GM12878 (cell line): ENCODE data around the gene EPB41. TPM values are rescaled to one million over a fixed set of nuclear protein-coding genes. Genes with fewer than 3 reads are reported as not detected.

Experiments
- ATAC-seq: fragments of 200-7000 bp; cut with Tn5 transposase; 3 replicates; pipeline ENCODE4 v1.9.1; 2020; ENCODE audit warnings: mild to moderate bottlenecking, moderate library complexity
- BruUV-seq: library from RNA; stranded (reverse); fragments of 400-500 nt; replicated peaks from 2 replicates; lab custom pipeline; 2021; lab: Mats Ljungman, UMichigan
- CTCF ChIA-PET: fragments of 300-600 bp; sonication (Branson Sonifier 250); formaldehyde crosslinking; extraction: SDS; loops from one replicate; lab custom pipeline; 2021; ENCODE audit warnings: inconsistent platforms; lab: Yijun Ruan, JAX
- POLR2A ChIA-PET: fragments of 350-600 bp; formaldehyde crosslinking; extraction: SDS; loops from one replicate; lab custom pipeline; 2021; ENCODE audit warnings: inconsistent platforms; lab: Charles Lee
- RAD21 ChIA-PET: fragments of 300-600 bp; sonication (Branson Sonifier 250); formaldehyde crosslinking; loops from one replicate; lab custom pipeline; 2023; ENCODE audit warnings: antibody characterized with exemption; ENCODE audit not compliant: unreplicated experiment; lab: Charles Lee
- SMC1A ChIA-PET: fragments of 300-600 bp; sonication (Branson Sonifier 250); formaldehyde crosslinking; loops from one replicate; lab custom pipeline; 2023; ENCODE audit not compliant: unreplicated experiment, uncharacterized antibody; lab: Charles Lee
- DNase-seq: peaks from one replicate; pipeline ENCODE4 v3.0.0-alpha.2; 2011; ENCODE audit warnings: low read depth, low spot score
- FAIRE-seq: peaks from 3 replicates; lab custom pipeline; 2011; peaks lifted over from hg19 to GRCh38; lab: Jason Lieb, UNC
- H2AFZ ChIP-seq: 2 replicates; pipeline ENCODE4 v1.6.0; 2011; ENCODE audit warnings: low read depth, low read length, control low read depth; ENCODE audit not compliant: control insufficient read depth
- H3K27ac ChIP-seq: 2 replicates; pipeline ENCODE4 v1.5.1; 2011; ENCODE audit warnings: control low read depth; ENCODE audit not compliant: control insufficient read depth, insufficient read depth
- H3K27me3 ChIP-seq, 2 experiments: replicated peaks in 1 of 2; 2 replicates each; pipeline versions ENCODE4 v1.6.0 to v1.6.1; 2011; ENCODE audit warnings: low read length in 1 of 2; ENCODE audit not compliant: control insufficient read depth in 2 of 2, insufficient read depth in 2 of 2
- H3K36me3 ChIP-seq, 2 experiments: 2 replicates each; pipeline ENCODE4 v1.5.1; 2011; ENCODE audit warnings: low read length in 1 of 2; ENCODE audit not compliant: control insufficient read depth in 2 of 2, insufficient read depth in 2 of 2
- H3K4me1 ChIP-seq: 2 replicates; pipeline ENCODE4 v1.6.1; 2011; ENCODE audit warnings: mild to moderate bottlenecking, low read length, moderate library complexity, mixed read lengths; ENCODE audit not compliant: control insufficient read depth, insufficient read depth
- H3K4me2 ChIP-seq: 2 replicates; pipeline ENCODE4 v1.6.0; 2011; ENCODE audit warnings: control low read depth; ENCODE audit not compliant: control insufficient read depth, insufficient read depth
- H3K4me3 ChIP-seq: fragments of 200-600 bp; sonication (generic); 2 replicates; pipeline ENCODE4 v1.5.1; 2016
- H3K79me2 ChIP-seq: 2 replicates; pipeline ENCODE4 v1.6.0; 2011; ENCODE audit warnings: low read length; ENCODE audit not compliant: control insufficient read depth, insufficient read depth
- H3K9ac ChIP-seq: 2 replicates; pipeline ENCODE4 v1.8.0; 2011; ENCODE audit warnings: low read length, control low read depth, mixed read lengths; ENCODE audit not compliant: control insufficient read depth, insufficient read depth
- H3K9me3 ChIP-seq: replicated peaks from 3 replicates; pipeline ENCODE4 v1.5.1; 2011; ENCODE audit warnings: mild to moderate bottlenecking, low read length; ENCODE audit not compliant: control insufficient read depth, insufficient read depth
- H4K20me1 ChIP-seq: 2 replicates; pipeline ENCODE4 v1.6.0; 2011; ENCODE audit not compliant: control insufficient read depth, insufficient read depth
- CBFB ChIP-seq: IDR thresholded peaks from 2 replicates; pipeline ENCODE4 v1.6.1; 2016; ENCODE audit warnings: antibody characterized with exemption, low read depth
- EED ChIP-seq: sonication (generic); IDR thresholded peaks from 2 replicates; pipeline ENCODE4 v1.6.1; 2016; ENCODE audit warnings: antibody characterized with exemption, low read depth
- EP300 ChIP-seq, 2 experiments: fragments of 150-350 bp in 1 of 2; IDR thresholded peaks; 2 replicates each; pipeline ENCODE4 v1.6.1; 2011 to 2012; ENCODE audit warnings: low read depth in 2 of 2, low read length in 2 of 2, borderline replicate concordance in 1 of 2, improper control_type of control experiment in 1 of 2, inconsistent platforms in 1 of 2; ENCODE audit not compliant: control insufficient read depth in 1 of 2
- ESRRA ChIP-seq: IDR thresholded peaks from 2 replicates; pipeline ENCODE4 v1.6.1; 2012; ENCODE audit warnings: mild to moderate bottlenecking, low read length, improper control_type of control experiment
- ETV6 ChIP-seq, 2 experiments: fragments of 450-650 bp in 1 of 2; IDR thresholded peaks in 1 of 2; conservative IDR thresholded peaks in 1 of 2; 2 replicates each; pipeline ENCODE4 v1.6.1; 2014; ENCODE audit warnings: antibody characterized with exemption in 1 of 2, borderline replicate concordance in 1 of 2, low read depth in 1 of 2, mild to moderate bottlenecking in 1 of 2, moderate library complexity in 1 of 2
- JUND ChIP-seq: IDR thresholded peaks from 2 replicates; pipeline ENCODE4 v1.6.1; 2012; ENCODE audit warnings: low read depth, mild to moderate bottlenecking, low read length, improper control_type of control experiment, moderate library complexity
- KLF5 ChIP-seq: fragments of 450-650 bp; IDR thresholded peaks from 2 replicates; pipeline ENCODE4 v1.6.1; 2014; ENCODE audit warnings: mild to moderate bottlenecking; ENCODE audit not compliant: partially characterized antibody
- MYC ChIP-seq: IDR thresholded peaks from 2 replicates; pipeline ENCODE4 v1.6.1; 2011; ENCODE audit warnings: mild to moderate bottlenecking, low read length, moderate library complexity, inconsistent platforms; ENCODE audit not compliant: insufficient read depth, insufficient replicate concordance, insufficient read length, severe bottlenecking
- NRF1 ChIP-seq: conservative IDR thresholded peaks from 2 replicates; pipeline ENCODE4 v1.6.1; 2011; ENCODE audit warnings: mild to moderate bottlenecking, low read depth, low read length, improper control_type of control experiment
- SIN3A ChIP-seq: IDR thresholded peaks from 2 replicates; pipeline ENCODE4 v1.6.1; 2012; ENCODE audit warnings: low read depth, low read length, improper control_type of control experiment
- SREBF2 ChIP-seq: IDR thresholded peaks from 2 replicates; pipeline ENCODE4 v1.6.1; 2012; ENCODE audit warnings: mild to moderate bottlenecking, low read length
- TCF12 ChIP-seq: IDR thresholded peaks from 2 replicates; pipeline ENCODE4 v1.6.1; 2011; ENCODE audit warnings: low read depth, mild to moderate bottlenecking, low read length
- WGBS: methylation state at CpG from one replicate; pipeline ENCODE4 v1.1.6; 2016; ENCODE audit warnings: low lambda C conversion rate; ENCODE audit not compliant: insufficient replicate concordance, insufficient coverage; ENCODE audit errors: missing lambda C conversion rate; 5-methylcytosine and 5-hydroxymethylcytosine counted together
- in situ Hi-C: fragments of 300-500 bp; cut with MboI; formaldehyde crosslinking; loops from 9 replicates; pipeline ENCODE4 v1.14.3; 2018; ENCODE audit warnings: mixed read lengths
- intact Hi-C: fragments of 100-400 bp; cut with micrococcal nuclease; formaldehyde crosslinking; loops from one replicate; pipeline ENCODE4 v1.14.2; 2022; ENCODE audit not compliant: unreplicated experiment
- polyA plus RNA-seq, 11 experiments: library from polyadenylated mRNA; depleted of rRNA in 4 of 11; unstranded in 6 of 11; stranded (reverse) in 5 of 11; fragments of >200 nt; fragmentation: Nextera tagmentation in 4 of 11; fragmentation: Illumina TruSeq in 1 of 11; extraction: Ambion mirVana in 4 of 11; extraction: Trizol in 1 of 11; gene quantifications; 1 replicate in 1 of 11; 2 replicates in 10 of 11; pipeline versions ENCODE4 v1.2.1 to v1.2.3, GENCODE V29; 2011 to 2016; ENCODE audit warnings: inconsistent platforms in 2 of 11, missing spikeins in 2 of 11, low read depth in 1 of 11
- total RNA-seq, 4 experiments: library from RNA; depleted of rRNA in 3 of 4; stranded (reverse); fragments of >200 nt in 3 of 4; fragmentation: Illumina TruSeq in 1 of 4; extraction: Trizol in 1 of 4; gene quantifications; 2 replicates each; pipeline versions ENCODE4 v1.2.1 to v1.2.3, GENCODE V29; 2013 to 2021
- TF ChIP-seq, protein P1 (sequence below): IDR thresholded peaks from 2 replicates; pipeline ENCODE4 v1.6.1; 2012; ENCODE audit warnings: mild to moderate bottlenecking, low read depth, low read length
- TF ChIP-seq, protein P2 (sequence below): IDR thresholded peaks from 2 replicates; pipeline ENCODE4 v1.6.1; 2012; ENCODE audit warnings: low read depth, low read length, improper control_type of control experiment
- TF ChIP-seq, protein P3 (sequence below), 3 experiments: IDR thresholded peaks in 2 of 3; conservative IDR thresholded peaks in 1 of 3; 2 replicates each; pipeline ENCODE4 v1.5.1; 2011; ENCODE audit warnings: low read depth in 3 of 3, low read length in 3 of 3, mild to moderate bottlenecking in 3 of 3, control low read depth in 2 of 3, moderate library complexity in 2 of 3, inconsistent platforms in 1 of 3, mixed read lengths in 1 of 3; ENCODE audit not compliant: control insufficient read depth in 2 of 3, insufficient read depth in 1 of 3; ENCODE audit errors: extremely low read depth in 1 of 3

Gene EPB41
- total and polyA plus RNA-seq, 10 of the 15 experiments (the other 5 are each of a cell fraction or from before 2014, with no cell fraction given): 1.1 to 77.6 (median 58.8) TPM

DNA sequence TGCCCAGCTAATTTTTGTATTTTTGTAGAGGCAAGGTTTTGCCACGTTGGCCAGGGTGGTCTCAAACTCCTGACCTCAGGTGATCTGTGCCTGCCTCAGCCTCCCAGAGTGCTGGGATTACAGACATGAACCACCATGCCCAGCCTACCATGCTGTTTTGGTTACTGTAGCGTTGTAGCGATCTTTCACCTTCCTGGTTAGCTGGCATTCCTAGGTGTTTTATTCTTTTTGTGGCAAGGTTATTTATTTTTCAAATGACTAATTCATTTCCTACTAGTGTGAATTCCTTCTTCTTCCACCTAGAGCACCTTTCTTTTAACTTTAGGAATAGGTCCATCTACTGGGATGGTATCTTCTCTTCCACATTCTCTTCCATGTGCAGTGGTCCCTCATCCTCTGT is 180.1 kb downstream of the EPB41 start:
- H4K20me1 ChIP-seq: no peaks in the 10 kb centered on the region
- intact Hi-C loops (no loop called here), in situ Hi-C loops (no loop called here)
- no peak for ATAC-seq
- no peaks in the 10 kb centered on the region for H3K9me3 ChIP-seq
- H3K79me2 ChIP-seq: no peaks in the 10 kb centered on the region
- FAIRE-seq: no peak
- no peak for DNase-seq
- H3K4me1 ChIP-seq: no peaks in the 10 kb centered on the region
- no peak overlapping the region for H2AFZ ChIP-seq
- SMC1A ChIA-PET: no interaction called here
- no peaks in the 10 kb centered on the region for H3K27me3 ChIP-seq
- RAD21 ChIA-PET: no interaction called here
- no TSS peak for BruUV-seq
- no peak overlapping the region for H3K27ac ChIP-seq
- no peak overlapping the region for H3K4me3 ChIP-seq
- 62% methylated on average over 3 of the region's 3 CpGs for WGBS
- CTCF ChIA-PET: no interaction called here
- POLR2A ChIA-PET: no interaction called here
- H3K9ac ChIP-seq: no peak overlapping the region
- TF ChIP-seq SIN3A (no peak), EP300 (IDR thresholded peaks at IDR 0.05; ENCODE audit: borderline replicate concordance in 1 of 2, control insufficient read depth in 1 of 2, low read depth in 2 of 2, low read length in 2 of 2) (no peak), NRF1 (no peak), MYC (no peak), ESRRA (no peak), EED (no peak), SREBF2 (no peak), KLF5 (no peak), TCF12 (no peak), CBFB (no peak), JUND (no peak), ETV6 (conservative IDR thresholded peaks at IDR 0.05 in 1 of 2, IDR thresholded peaks at IDR 0.05 in 1 of 2; ENCODE audit: borderline replicate concordance in 1 of 2, low read depth in 1 of 2) (no peak)
- TF ChIP-seq, protein P1, sequence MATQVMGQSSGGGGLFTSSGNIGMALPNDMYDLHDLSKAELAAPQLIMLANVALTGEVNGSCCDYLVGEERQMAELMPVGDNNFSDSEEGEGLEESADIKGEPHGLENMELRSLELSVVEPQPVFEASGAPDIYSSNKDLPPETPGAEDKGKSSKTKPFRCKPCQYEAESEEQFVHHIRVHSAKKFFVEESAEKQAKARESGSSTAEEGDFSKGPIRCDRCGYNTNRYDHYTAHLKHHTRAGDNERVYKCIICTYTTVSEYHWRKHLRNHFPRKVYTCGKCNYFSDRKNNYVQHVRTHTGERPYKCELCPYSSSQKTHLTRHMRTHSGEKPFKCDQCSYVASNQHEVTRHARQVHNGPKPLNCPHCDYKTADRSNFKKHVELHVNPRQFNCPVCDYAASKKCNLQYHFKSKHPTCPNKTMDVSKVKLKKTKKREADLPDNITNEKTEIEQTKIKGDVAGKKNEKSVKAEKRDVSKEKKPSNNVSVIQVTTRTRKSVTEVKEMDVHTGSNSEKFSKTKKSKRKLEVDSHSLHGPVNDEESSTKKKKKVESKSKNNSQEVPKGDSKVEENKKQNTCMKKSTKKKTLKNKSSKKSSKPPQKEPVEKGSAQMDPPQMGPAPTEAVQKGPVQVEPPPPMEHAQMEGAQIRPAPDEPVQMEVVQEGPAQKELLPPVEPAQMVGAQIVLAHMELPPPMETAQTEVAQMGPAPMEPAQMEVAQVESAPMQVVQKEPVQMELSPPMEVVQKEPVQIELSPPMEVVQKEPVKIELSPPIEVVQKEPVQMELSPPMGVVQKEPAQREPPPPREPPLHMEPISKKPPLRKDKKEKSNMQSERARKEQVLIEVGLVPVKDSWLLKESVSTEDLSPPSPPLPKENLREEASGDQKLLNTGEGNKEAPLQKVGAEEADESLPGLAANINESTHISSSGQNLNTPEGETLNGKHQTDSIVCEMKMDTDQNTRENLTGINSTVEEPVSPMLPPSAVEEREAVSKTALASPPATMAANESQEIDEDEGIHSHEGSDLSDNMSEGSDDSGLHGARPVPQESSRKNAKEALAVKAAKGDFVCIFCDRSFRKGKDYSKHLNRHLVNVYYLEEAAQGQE: no peak
- TF ChIP-seq, protein P2, sequence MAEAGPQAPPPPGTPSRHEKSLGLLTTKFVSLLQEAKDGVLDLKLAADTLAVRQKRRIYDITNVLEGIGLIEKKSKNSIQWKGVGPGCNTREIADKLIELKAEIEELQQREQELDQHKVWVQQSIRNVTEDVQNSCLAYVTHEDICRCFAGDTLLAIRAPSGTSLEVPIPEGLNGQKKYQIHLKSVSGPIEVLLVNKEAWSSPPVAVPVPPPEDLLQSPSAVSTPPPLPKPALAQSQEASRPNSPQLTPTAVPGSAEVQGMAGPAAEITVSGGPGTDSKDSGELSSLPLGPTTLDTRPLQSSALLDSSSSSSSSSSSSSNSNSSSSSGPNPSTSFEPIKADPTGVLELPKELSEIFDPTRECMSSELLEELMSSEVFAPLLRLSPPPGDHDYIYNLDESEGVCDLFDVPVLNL: no peak
- TF ChIP-seq, protein P3, sequence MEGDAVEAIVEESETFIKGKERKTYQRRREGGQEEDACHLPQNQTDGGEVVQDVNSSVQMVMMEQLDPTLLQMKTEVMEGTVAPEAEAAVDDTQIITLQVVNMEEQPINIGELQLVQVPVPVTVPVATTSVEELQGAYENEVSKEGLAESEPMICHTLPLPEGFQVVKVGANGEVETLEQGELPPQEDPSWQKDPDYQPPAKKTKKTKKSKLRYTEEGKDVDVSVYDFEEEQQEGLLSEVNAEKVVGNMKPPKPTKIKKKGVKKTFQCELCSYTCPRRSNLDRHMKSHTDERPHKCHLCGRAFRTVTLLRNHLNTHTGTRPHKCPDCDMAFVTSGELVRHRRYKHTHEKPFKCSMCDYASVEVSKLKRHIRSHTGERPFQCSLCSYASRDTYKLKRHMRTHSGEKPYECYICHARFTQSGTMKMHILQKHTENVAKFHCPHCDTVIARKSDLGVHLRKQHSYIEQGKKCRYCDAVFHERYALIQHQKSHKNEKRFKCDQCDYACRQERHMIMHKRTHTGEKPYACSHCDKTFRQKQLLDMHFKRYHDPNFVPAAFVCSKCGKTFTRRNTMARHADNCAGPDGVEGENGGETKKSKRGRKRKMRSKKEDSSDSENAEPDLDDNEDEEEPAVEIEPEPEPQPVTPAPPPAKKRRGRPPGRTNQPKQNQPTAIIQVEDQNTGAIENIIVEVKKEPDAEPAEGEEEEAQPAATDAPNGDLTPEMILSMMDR (IDR thresholded peaks at IDR 0.05 in 2 of 3, conservative IDR thresholded peaks at IDR 0.05 in 1 of 3; ENCODE audit: control insufficient read depth in 2 of 3, extremely low read depth in 1 of 3, insufficient read depth in 1 of 3, low read depth in 3 of 3, low read length in 3 of 3): no peak
- no peaks in the 10 kb centered on the region; a peak in 1 of 4 replicates for H3K36me3 ChIP-seq
- H3K4me2 ChIP-seq: no peak overlapping the region
